CD14-positive monocyte (primary cell): Measurements from ENCODE around the gene CCL16. TPM values are rescaled to one million over a fixed set of nuclear protein-coding genes. Genes with fewer than 3 reads are reported as not detected.

ENCODE experiments used
- DNase-seq, 3 donors: peaks; one replicate each; pipeline ENCODE4 v3.0.0-alpha.2; 2011 to 2022
- H2AFZ ChIP-seq: 2 replicates; pipeline ENCODE4 v1.6.0; 2012; ENCODE audit warnings: mild to moderate bottlenecking, low read depth, low read length, inconsistent platforms; ENCODE audit not compliant: insufficient read depth, poor library complexity, severe bottlenecking
- H3K27ac ChIP-seq, 2 donors: 1 replicate in 1 of 2; 2 replicates in 1 of 2; pipeline ENCODE4 v1.5.1; 2012 to 2013; ENCODE audit warnings: low read length in 2 of 2, control low read depth in 1 of 2, inconsistent platforms in 1 of 2, low read depth in 1 of 2, mild to moderate bottlenecking in 1 of 2
- H3K27me3 ChIP-seq, 2 donors: one replicate each; pipeline versions ENCODE4 v1.6.0 to v1.6.1; 2011 to 2013; ENCODE audit warnings: low read length in 2 of 2; ENCODE audit not compliant: control insufficient read depth in 2 of 2, insufficient read depth in 2 of 2
- H3K36me3 ChIP-seq, 2 donors: replicated peaks in 1 of 2; 1 replicate in 1 of 2; 2 replicates in 1 of 2; pipeline versions ENCODE4 v1.5.1 to v1.6.1; 2012 to 2013; ENCODE audit warnings: low read length in 2 of 2, control low read depth in 1 of 2, inconsistent platforms in 1 of 2, mild to moderate bottlenecking in 1 of 2; ENCODE audit not compliant: insufficient read depth in 2 of 2, control insufficient read depth in 1 of 2
- H3K4me1 ChIP-seq, 2 donors: 1 replicate in 1 of 2; 2 replicates in 1 of 2; pipeline versions ENCODE4 v1.5.1 to v1.6.1; 2012 to 2013; ENCODE audit warnings: low read length in 2 of 2, control low read depth in 1 of 2, inconsistent platforms in 1 of 2, mild to moderate bottlenecking in 1 of 2, moderate library complexity in 1 of 2; ENCODE audit not compliant: insufficient read depth in 2 of 2, control insufficient read depth in 1 of 2
- H3K4me2 ChIP-seq: replicated peaks from 2 replicates; pipeline ENCODE3; 2012; ENCODE audit warnings: low read length, moderate library complexity, mild to moderate bottlenecking; ENCODE audit not compliant: poor library complexity, severe bottlenecking; ENCODE audit errors: extremely low read depth
- H3K4me3 ChIP-seq, 3 experiments: fragments of 200-600 bp in 1 of 3; sonication (generic) in 1 of 3; replicated peaks in 1 of 3; 1 replicate in 2 of 3; 2 replicates in 1 of 3; pipeline ENCODE4 v1.5.1; 2011 to 2013; ENCODE audit warnings: low read length in 3 of 3, mild to moderate bottlenecking in 3 of 3, control low read depth in 2 of 3, low read depth in 2 of 3, inconsistent platforms in 1 of 3, moderate library complexity in 1 of 3
- H3K79me2 ChIP-seq: 2 replicates; pipeline ENCODE4 v1.6.0; 2012; ENCODE audit warnings: mild to moderate bottlenecking, control low read depth, inconsistent platforms, low read length, moderate library complexity; ENCODE audit not compliant: insufficient read depth
- H3K9ac ChIP-seq: 2 replicates; pipeline ENCODE4 v1.6.0; 2017; ENCODE audit warnings: low read length, mild to moderate bottlenecking; ENCODE audit not compliant: insufficient read depth, poor library complexity, severe bottlenecking
- H3K9me3 ChIP-seq, 2 donors: replicated peaks in 1 of 2; 1 replicate in 1 of 2; 2 replicates in 1 of 2; pipeline versions ENCODE4 v1.5.1 to v1.6.1; 2012 to 2013; ENCODE audit warnings: low read length in 2 of 2, control low read depth in 1 of 2; ENCODE audit not compliant: control insufficient read depth in 1 of 2, insufficient read depth in 1 of 2
- H4K20me1 ChIP-seq: 2 replicates; pipeline ENCODE4 v1.6.0; 2012; ENCODE audit warnings: mild to moderate bottlenecking, low read length, control low read depth, moderate library complexity; ENCODE audit not compliant: insufficient read depth
- H3K27ac Mint-ChIP-seq, 7 donors: one replicate each; pipeline ENCODE4 v1.8.0; 2020; ENCODE audit warnings: mild to moderate bottlenecking in 7 of 7, mixed read lengths in 7 of 7, moderate library complexity in 6 of 7, inconsistent platforms in 2 of 7
- H3K27me3 Mint-ChIP-seq, 3 donors: one replicate each; pipeline ENCODE4 v1.8.0; 2021 to 2022; ENCODE audit warnings: low read depth in 3 of 3, mild to moderate bottlenecking in 3 of 3, mixed read lengths in 3 of 3, moderate library complexity in 3 of 3, inconsistent platforms in 1 of 3
- H3K36me3 Mint-ChIP-seq, 2 donors: one replicate each; pipeline ENCODE4 v1.8.0; 2020; ENCODE audit warnings: mixed read lengths in 2 of 2, inconsistent platforms in 1 of 2, mild to moderate bottlenecking in 1 of 2
- H3K4me1 Mint-ChIP-seq: one replicate; pipeline ENCODE4 v1.8.0; 2020; ENCODE audit warnings: mild to moderate bottlenecking, mixed read lengths
- H3K4me3 Mint-ChIP-seq, 2 donors: one replicate each; pipeline ENCODE4 v1.8.0; 2020; ENCODE audit warnings: mild to moderate bottlenecking in 2 of 2, mixed read lengths in 2 of 2, moderate library complexity in 1 of 2
- H3K9me3 Mint-ChIP-seq, 7 donors: one replicate each; pipeline ENCODE4 v1.8.0; 2020 to 2022; ENCODE audit warnings: mixed read lengths in 7 of 7, mild to moderate bottlenecking in 6 of 7, moderate library complexity in 6 of 7, inconsistent platforms in 2 of 7
- CTCF ChIP-seq: fragments of 200-600 bp; IDR thresholded peaks from one replicate; pipeline ENCODE4 v1.8.0; 2022; ENCODE audit warnings: antibody characterized with exemption, mild to moderate bottlenecking
- WGBS: methylation state at CpG from one replicate; pipeline ENCODE4 v1.1.5; 2013; ENCODE audit warnings: missing lambda C conversion rate; ENCODE audit not compliant: insufficient coverage; 5-methylcytosine and 5-hydroxymethylcytosine counted together
- intact Hi-C, 2 donors: fragments of 100-400 bp; cut with micrococcal nuclease; formaldehyde crosslinking; loops; one replicate each; pipeline versions ENCODE4 v1.15.0 to v1.15.1; 2023
- polyA plus RNA-seq, 3 donors: library from polyadenylated mRNA; depleted of rRNA in 1 of 3; unstranded in 2 of 3; stranded (reverse) in 1 of 3; fragments of 300-500 nt in 2 of 3; fragments of >200 nt in 1 of 3; fragmentation: Illumina TruSeq in 2 of 3; gene quantifications; 1 replicate in 2 of 3; 2 replicates in 1 of 3; pipeline ENCODE4 v1.2.3, GENCODE V29; 2012 to 2021

Gene CCL16
- polyA plus RNA-seq, 3 donors: not detected

GRCh38 chr17:35991075-35991474 is 9.8 kb upstream of the CCL16 start:
- H3K9me3 ChIP-seq: no peaks in the 10 kb centered on the region
- peaks cover 0 to 7% (median 2%) of the 10 kb centered on the region in 7 donors for H3K9me3 Mint-ChIP-seq
- H4K20me1 ChIP-seq: no peaks in the 10 kb centered on the region
- peaks cover 6% of the 10 kb centered on the region for H3K4me1 Mint-ChIP-seq
- H3K79me2 ChIP-seq: no peaks in the 10 kb centered on the region
- no peak for TF ChIP-seq CTCF
- no peak overlapping the region for H3K4me3 ChIP-seq
- H3K36me3 ChIP-seq: no peaks in the 10 kb centered on the region
- H3K36me3 Mint-ChIP-seq: no peaks in the 10 kb centered on the region
- no peak overlapping the region for H2AFZ ChIP-seq
- no peak overlapping the region for H3K9ac ChIP-seq
- H3K4me2 ChIP-seq: no peak overlapping the region
- no peaks in the 10 kb centered on the region for H3K27me3 ChIP-seq
- no peak overlapping the region for H3K27ac Mint-ChIP-seq
- no peak for DNase-seq
- H3K27me3 Mint-ChIP-seq: peaks cover 0 to 2% (median 2%) of the 10 kb centered on the region in 3 donors
- no peak overlapping the region for H3K27ac ChIP-seq
- no peak overlapping the region for H3K4me3 Mint-ChIP-seq
- WGBS: 86% methylated on average over 1 of the region's 2 CpGs
- intact Hi-C loops: no loop called here
- no peaks in the 10 kb centered on the region for H3K4me1 ChIP-seq

GRCh38 chr17:35988164-35988563 is 6.9 kb upstream of the CCL16 start:
- no peak for TF ChIP-seq CTCF
- intact Hi-C loops: loop anchor here in 1 of 2 donors (10.0 kb wide), 1 partner anchor 77 kb away; the partner anchor contains the start of gene CCL18

More at GRCh38 chr17:35988164-35988563, 6.9 kb upstream of the CCL16 start:
- H3K36me3 Mint-ChIP-seq: no peaks in the 10 kb centered on the region
- H3K4me1 Mint-ChIP-seq: peaks cover 6% of the 10 kb centered on the region
- no peak for DNase-seq
- no peaks in the 10 kb centered on the region for H3K4me1 ChIP-seq
- H3K4me3 Mint-ChIP-seq: no peak overlapping the region
- no peaks in the 10 kb centered on the region for H3K9me3 ChIP-seq
- no peak overlapping the region for H3K4me2 ChIP-seq
- H2AFZ ChIP-seq: no peak overlapping the region
- no peaks in the 10 kb centered on the region for H4K20me1 ChIP-seq
- H3K27ac Mint-ChIP-seq: no peak overlapping the region
- H3K27ac ChIP-seq: no peak overlapping the region
- no peaks in the 10 kb centered on the region for H3K36me3 ChIP-seq
- no peaks in the 10 kb centered on the region for H3K27me3 ChIP-seq
- no peak overlapping the region for H3K9ac ChIP-seq
- no peaks in the 10 kb centered on the region for H3K79me2 ChIP-seq
- no peak overlapping the region for H3K4me3 ChIP-seq
- H3K27me3 Mint-ChIP-seq: peaks cover 0 to 3% (median 0%) of the 10 kb centered on the region in 3 donors
- peaks cover 0 to 7% (median 2%) of the 10 kb centered on the region in 7 donors for H3K9me3 Mint-ChIP-seq
